Measurements from ENCODE around the gene MCC. TPM values are rescaled to one million over a fixed set of nuclear protein-coding genes. Genes with fewer than 3 reads are reported as not detected.
"Not testable (repeated sequence)": the region's sequence is repeated elsewhere in the genome, so short reads cannot be mapped to it uniquely, and the experiment has no call there.

MCC gene
- total RNA-seq, 1 donor from 2014 or later: 14.0 TPM

DNA sequence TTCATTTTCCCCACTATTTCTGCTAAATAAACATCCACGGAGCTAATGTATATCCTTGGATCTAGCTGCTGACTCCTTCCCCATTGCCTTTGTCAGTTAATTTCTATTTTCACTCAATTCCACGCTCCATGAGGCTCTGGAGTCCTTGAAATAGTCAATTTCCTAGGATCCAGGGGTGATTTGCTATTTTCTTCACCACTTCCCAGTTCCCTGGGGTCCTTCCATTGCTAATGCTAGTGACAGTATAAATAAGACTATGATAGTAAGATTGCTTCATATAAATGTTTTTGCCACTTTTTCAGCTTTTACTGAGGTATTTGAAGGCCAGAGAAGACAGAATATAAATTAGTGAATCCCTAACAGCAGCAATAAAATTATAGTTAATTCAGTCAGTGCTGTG, 66.6 kb downstream of the MCC start:
- Mint-ChIP-seq H3K4me1 (ENCODE audit: unreplicated experiment) (no peaks in the 10 kb centered on the region), H3K9me3 (ENCODE audit: unreplicated experiment) (no peaks in the 10 kb centered on the region), H3K4me3 (ENCODE audit: unreplicated experiment) (no peak overlapping the region), H3K27ac (ENCODE audit: unreplicated experiment) (no peak overlapping the region), H3K36me3 (ENCODE audit: unreplicated experiment) (no peaks in the 10 kb centered on the region), H3K27me3 (ENCODE audit: unreplicated experiment) (no peaks in the 10 kb centered on the region)
- no peak for TF ChIP-seq CTCF (IDR thresholded peaks at IDR 0.05)
- DNase-seq (ENCODE audit: extremely low spot score, unreplicated experiment): no peak

DNA sequence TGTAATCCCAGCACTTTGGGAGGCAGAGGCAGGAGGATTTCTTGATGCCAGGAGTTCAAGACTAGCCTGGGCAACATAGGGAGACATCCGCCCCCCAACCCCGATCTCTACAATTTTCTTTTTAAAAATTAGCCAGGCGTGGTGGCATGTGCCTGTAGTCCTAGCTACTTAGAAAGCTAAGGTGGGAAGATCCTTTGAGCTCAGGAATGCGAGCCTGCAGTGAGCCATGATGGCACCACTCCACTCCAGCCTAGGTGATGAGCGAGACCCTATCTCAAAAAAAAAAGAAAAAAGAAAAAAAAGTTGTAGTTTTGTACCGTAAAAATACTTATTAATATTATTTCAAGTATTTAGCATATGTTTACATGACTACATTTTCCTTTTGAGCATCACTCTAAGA, 82.7 kb downstream of the MCC start:
- Mint-ChIP-seq H3K9me3 (ENCODE audit: unreplicated experiment) (no peaks in the 10 kb centered on the region), H3K4me1 (ENCODE audit: unreplicated experiment) (no peaks in the 10 kb centered on the region), H3K27me3 (ENCODE audit: unreplicated experiment) (peaks cover 4% of the 10 kb centered on the region), H3K4me3 (ENCODE audit: unreplicated experiment) (no peak overlapping the region), H3K27ac (ENCODE audit: unreplicated experiment) (no peak overlapping the region), H3K36me3 (ENCODE audit: unreplicated experiment) (no peaks in the 10 kb centered on the region)
- no peak for TF ChIP-seq CTCF (IDR thresholded peaks at IDR 0.05)
- no peak for DNase-seq (ENCODE audit: extremely low spot score, unreplicated experiment)

GRCh38 chr5:113404269-113404668, 84.0 kb downstream of the MCC start:
- no peak overlapping the region for H3K4me3 Mint-ChIP-seq (ENCODE audit: unreplicated experiment)
- H3K4me1 Mint-ChIP-seq (ENCODE audit: unreplicated experiment): no peaks in the 10 kb centered on the region
- H3K27me3 Mint-ChIP-seq (ENCODE audit: unreplicated experiment): peaks cover 4% of the 10 kb centered on the region
- no peak overlapping the region for H3K27ac Mint-ChIP-seq (ENCODE audit: unreplicated experiment)
- no peaks in the 10 kb centered on the region for H3K9me3 Mint-ChIP-seq (ENCODE audit: unreplicated experiment)
- H3K36me3 Mint-ChIP-seq (ENCODE audit: unreplicated experiment): no peaks in the 10 kb centered on the region
- no peak for DNase-seq (ENCODE audit: extremely low spot score, unreplicated experiment)
- no peak for TF ChIP-seq CTCF (IDR thresholded peaks at IDR 0.05)

GRCh38 chr5:113397986-113398385, 90.3 kb downstream of the MCC start:
- not testable (repeated sequence) for H3K27ac Mint-ChIP-seq (ENCODE audit: unreplicated experiment); H3K36me3 Mint-ChIP-seq (ENCODE audit: unreplicated experiment); H3K4me1 Mint-ChIP-seq (ENCODE audit: unreplicated experiment); H3K9me3 Mint-ChIP-seq (ENCODE audit: unreplicated experiment); H3K4me3 Mint-ChIP-seq (ENCODE audit: unreplicated experiment); DNase-seq (ENCODE audit: extremely low spot score, unreplicated experiment)
- peaks cover 10% of the 10 kb centered on the region for H3K27me3 Mint-ChIP-seq (ENCODE audit: unreplicated experiment)

- H3K27me3 Mint-ChIP-seq (ENCODE audit: unreplicated experiment): peaks cover 10% of the 10 kb centered on the region
- H3K36me3 Mint-ChIP-seq (ENCODE audit: unreplicated experiment): no peaks in the 10 kb centered on the region
- no peaks in the 10 kb centered on the region for H3K9me3 Mint-ChIP-seq (ENCODE audit: unreplicated experiment)
- no peak overlapping the region for H3K27ac Mint-ChIP-seq (ENCODE audit: unreplicated experiment)
- no peak for DNase-seq (ENCODE audit: extremely low spot score, unreplicated experiment)
- H3K4me3 Mint-ChIP-seq (ENCODE audit: unreplicated experiment): no peak overlapping the region
- H3K4me1 Mint-ChIP-seq (ENCODE audit: unreplicated experiment): no peaks in the 10 kb centered on the region
- no peak for TF ChIP-seq CTCF (IDR thresholded peaks at IDR 0.05)
Observed at GRCh38 chr5:113397046-113397445, 91.2 kb downstream of the MCC start.

- H3K9me3 Mint-ChIP-seq (ENCODE audit: unreplicated experiment): no peaks in the 10 kb centered on the region
- no peak for TF ChIP-seq CTCF (IDR thresholded peaks at IDR 0.05)
- peaks cover 10% of the 10 kb centered on the region for H3K27me3 Mint-ChIP-seq (ENCODE audit: unreplicated experiment)
- no peak overlapping the region for H3K4me3 Mint-ChIP-seq (ENCODE audit: unreplicated experiment)
- H3K27ac Mint-ChIP-seq (ENCODE audit: unreplicated experiment): no peak overlapping the region
- H3K4me1 Mint-ChIP-seq (ENCODE audit: unreplicated experiment): peaks cover 3% of the 10 kb centered on the region
- no peaks in the 10 kb centered on the region for H3K36me3 Mint-ChIP-seq (ENCODE audit: unreplicated experiment)
- DNase-seq (ENCODE audit: extremely low spot score, unreplicated experiment): no peak
Observed at GRCh38 chr5:113394658-113395057, 93.6 kb downstream of the MCC start.

All from osteocyte (in vitro differentiated cells).